H1 (cell line): Measurements from ENCODE around the gene ASB3. TPM values are rescaled to one million over a fixed set of nuclear protein-coding genes. Genes with fewer than 3 reads are reported as not detected.

Experiments
- CTCF ChIA-PET: fragments of 300-600 bp; sonication (Branson Sonifier 250); formaldehyde crosslinking; loops from one replicate; lab custom pipeline; 2021; ENCODE audit not compliant: partially characterized antibody; lab: Charles Lee
- POLR2A ChIA-PET: fragments of 300-600 bp; sonication (Branson Sonifier 250); formaldehyde crosslinking; loops from one replicate; lab custom pipeline; 2021; ENCODE audit warnings: inconsistent platforms; ENCODE audit not compliant: partially characterized antibody; lab: Charles Lee
- DNase-seq, 2 experiments: peaks; one replicate each; pipeline versions ENCODE4 v3.0.0 to v3.0.0-alpha.2; 2010 to 2022; ENCODE audit warnings: low spot score in 2 of 2, low read depth in 1 of 2, mixed read lengths in 1 of 2
- FAIRE-seq: peaks from 2 replicates; lab custom pipeline; 2011; peaks lifted over from hg19 to GRCh38; lab: Jason Lieb, UNC
- H2AFZ ChIP-seq: 2 replicates; pipeline ENCODE4 v1.8.1; 2012; ENCODE audit warnings: low read length, inconsistent platforms
- H2AK5ac ChIP-seq: 2 replicates; pipeline ENCODE4 v1.6.1; 2013; ENCODE audit warnings: low read depth, low read length
- H2BK120ac ChIP-seq: replicated peaks from 2 replicates; pipeline ENCODE3; 2013; ENCODE audit warnings: low read depth, low read length, inconsistent platforms
- H2BK12ac ChIP-seq: 2 replicates; pipeline ENCODE4 v1.6.1; 2013; ENCODE audit warnings: low read depth, low read length
- H2BK15ac ChIP-seq: 2 replicates; pipeline ENCODE4 v1.6.1; 2013; ENCODE audit warnings: low read length
- H2BK20ac ChIP-seq: 2 replicates; pipeline ENCODE4 v1.6.1; 2013; ENCODE audit warnings: low read length
- H2BK5ac ChIP-seq: 2 replicates; pipeline ENCODE4 v1.6.1; 2013; ENCODE audit warnings: low read depth, low read length
- H3K14ac ChIP-seq: 2 replicates; pipeline ENCODE4 v1.6.1; 2013; ENCODE audit warnings: inconsistent platforms; ENCODE audit not compliant: insufficient read length
- H3K18ac ChIP-seq: 2 replicates; pipeline ENCODE4 v1.6.1; 2013; ENCODE audit warnings: low read length; ENCODE audit errors: extremely low read depth
- H3K23ac ChIP-seq: 2 replicates; pipeline ENCODE4 v1.6.1; 2013; ENCODE audit warnings: inconsistent platforms; ENCODE audit not compliant: insufficient read length
- H3K23me2 ChIP-seq: 2 replicates; pipeline ENCODE4 v1.6.1; 2013; ENCODE audit warnings: low read depth, low read length
- H3K27ac ChIP-seq: 2 replicates; pipeline ENCODE4 v1.6.1; 2011; ENCODE audit warnings: low read depth, low read length, inconsistent platforms
- H3K27me3 ChIP-seq, 4 experiments: replicated peaks in 1 of 4; 1 replicate in 1 of 4; 2 replicates in 3 of 4; pipeline versions ENCODE4 v1.6.1 to v1.8.1; 2011 to 2013; ENCODE audit warnings: low read length in 3 of 4, mild to moderate bottlenecking in 3 of 4, inconsistent platforms in 2 of 4, mixed read lengths in 2 of 4, moderate library complexity in 1 of 4; ENCODE audit not compliant: control insufficient read depth in 3 of 4, insufficient read depth in 3 of 4; ENCODE audit errors: extremely low read depth in 1 of 4
- H3K36me3 ChIP-seq, 4 experiments: 2 replicates each; pipeline versions ENCODE4 v1.6.1 to v1.8.1; 2011 to 2013; ENCODE audit warnings: mild to moderate bottlenecking in 4 of 4, low read length in 3 of 4, moderate library complexity in 2 of 4, control low read depth in 1 of 4, inconsistent platforms in 1 of 4; ENCODE audit not compliant: insufficient read depth in 4 of 4, control insufficient read depth in 2 of 4
- H3K4ac ChIP-seq: replicated peaks from 2 replicates; pipeline ENCODE3; 2013; ENCODE audit warnings: low read length, low read depth, mixed read lengths, inconsistent platforms; ENCODE audit not compliant: insufficient read length
- H3K4me1 ChIP-seq, 4 experiments: replicated peaks in 1 of 4; 1 replicate in 1 of 4; 2 replicates in 3 of 4; pipeline versions ENCODE4 v1.6.1 to v1.8.1; 2011 to 2013; ENCODE audit warnings: low read length in 3 of 4, inconsistent platforms in 2 of 4, mixed read lengths in 1 of 4; ENCODE audit not compliant: insufficient read depth in 4 of 4, control insufficient read depth in 3 of 4
- H3K4me2 ChIP-seq, 2 experiments: 2 replicates each; pipeline versions ENCODE4 v1.6.1 to v1.8.1; 2011 to 2013; ENCODE audit warnings: low read depth in 2 of 2, low read length in 2 of 2, control low read depth in 1 of 2, inconsistent platforms in 1 of 2, mild to moderate bottlenecking in 1 of 2; ENCODE audit not compliant: insufficient read depth in 1 of 2
- H3K4me3 ChIP-seq, 4 experiments: fragments of 200-600, 300-600 bp in 1 of 4; sonication (generic), shearing (Covaris generic), sonication (Bioruptor Twin) in 1 of 4; 2 replicates each; pipeline versions ENCODE4 v1.5.1 to v1.8.1; 2011 to 2016; ENCODE audit warnings: low read length in 4 of 4, low read depth in 3 of 4, control low read depth in 2 of 4, inconsistent platforms in 2 of 4, mild to moderate bottlenecking in 2 of 4, mixed read lengths in 1 of 4, moderate library complexity in 1 of 4; ENCODE audit not compliant: insufficient read depth in 2 of 4; ENCODE audit errors: extremely low read depth in 1 of 4
- H3K56ac ChIP-seq: replicated peaks from 2 replicates; pipeline ENCODE3; 2013; ENCODE audit warnings: low read depth, mild to moderate bottlenecking, mixed read lengths, low read length, inconsistent platforms; ENCODE audit not compliant: insufficient read length
- H3K79me1 ChIP-seq: 2 replicates; pipeline ENCODE4 v1.6.1; 2013; ENCODE audit warnings: low read depth, low read length, control low read depth
- H3K79me2 ChIP-seq, 2 experiments: 2 replicates each; pipeline versions ENCODE4 v1.6.1 to v1.8.1; 2012 to 2013; ENCODE audit warnings: low read length in 2 of 2, mild to moderate bottlenecking in 2 of 2, inconsistent platforms in 1 of 2; ENCODE audit not compliant: insufficient read depth in 2 of 2, control insufficient read depth in 1 of 2
- H3K9ac ChIP-seq, 4 experiments: replicated peaks in 1 of 4; 1 replicate in 1 of 4; 2 replicates in 3 of 4; pipeline versions ENCODE4 v1.6.1 to v1.8.1; 2011 to 2013; ENCODE audit warnings: low read depth in 3 of 4, low read length in 3 of 4, control low read depth in 2 of 4, mild to moderate bottlenecking in 2 of 4, moderate library complexity in 2 of 4, inconsistent platforms in 1 of 4; ENCODE audit errors: extremely low read depth in 1 of 4
- H3K9me3 ChIP-seq, 2 experiments: 2 replicates each; pipeline versions ENCODE4 v1.6.1 to v1.8.1; 2012 to 2013; ENCODE audit warnings: mild to moderate bottlenecking in 2 of 2, moderate library complexity in 2 of 2, control low read depth in 1 of 2, inconsistent platforms in 1 of 2, low read depth in 1 of 2, low read length in 1 of 2, mixed read lengths in 1 of 2; ENCODE audit not compliant: insufficient read depth in 2 of 2
- H4K20me1 ChIP-seq, 2 experiments: replicated peaks in 1 of 2; 2 replicates each; pipeline versions ENCODE3 to v1.8.1; 2011 to 2013; ENCODE audit warnings: inconsistent platforms in 2 of 2, low read length in 2 of 2, mild to moderate bottlenecking in 1 of 2; ENCODE audit not compliant: insufficient read depth in 2 of 2, control insufficient read depth in 1 of 2
- H4K5ac ChIP-seq: 2 replicates; pipeline ENCODE4 v1.6.1; 2013; ENCODE audit warnings: low read length, low read depth, mixed read lengths, inconsistent platforms; ENCODE audit not compliant: insufficient read length
- H4K8ac ChIP-seq: 2 replicates; pipeline ENCODE4 v1.8.0; 2013; ENCODE audit warnings: mild to moderate bottlenecking, moderate library complexity, low read length, inconsistent platforms; ENCODE audit not compliant: insufficient read depth; ENCODE audit errors: extremely low read depth
- H4K91ac ChIP-seq: replicated peaks from 2 replicates; pipeline ENCODE3; 2013; ENCODE audit warnings: low read length, mixed read lengths, inconsistent platforms; ENCODE audit not compliant: insufficient read length
- CBX8 ChIP-seq: fragments of 300-800, 300-1000 bp; sonication (generic); IDR thresholded peaks from 2 replicates; pipeline ENCODE4 v1.7.1; 2016; ENCODE audit warnings: low read depth, low read length, borderline replicate concordance
- CHD1 ChIP-seq: IDR thresholded peaks from 2 replicates; pipeline ENCODE4 v1.6.1; 2012; ENCODE audit warnings: low read depth, low read length, improper control_type of control experiment
- CREB1 ChIP-seq: IDR thresholded peaks from 2 replicates; pipeline ENCODE4 v1.6.1; 2012; ENCODE audit warnings: inconsistent platforms
- EZH2 ChIP-seq: fragments of 200-600 bp; sonication (generic); IDR thresholded peaks from 2 replicates; pipeline ENCODE4 v1.7.1; 2012; ENCODE audit warnings: low read depth, mild to moderate bottlenecking, moderate library complexity, low read length, inconsistent platforms; ENCODE audit not compliant: severe bottlenecking
- GABPA ChIP-seq: IDR thresholded peaks from 2 replicates; pipeline ENCODE4 v1.6.1; 2011; ENCODE audit warnings: mild to moderate bottlenecking, low read length, moderate library complexity, borderline replicate concordance; ENCODE audit not compliant: insufficient read depth
- KDM1A ChIP-seq: fragments of 200-600, 300-600 bp; sonication (generic); IDR thresholded peaks from 2 replicates; pipeline ENCODE4 v1.7.1; 2016; ENCODE audit warnings: mild to moderate bottlenecking, low read length, borderline replicate concordance
- POU5F1 ChIP-seq: IDR thresholded peaks from 2 replicates; pipeline ENCODE4 v1.6.1; 2011; ENCODE audit warnings: low read depth, mild to moderate bottlenecking, low read length, moderate library complexity
- RBBP5 ChIP-seq: IDR thresholded peaks from 2 replicates; pipeline ENCODE4 v1.7.1; 2012; ENCODE audit warnings: low read depth, mild to moderate bottlenecking, inconsistent platforms, low read length, moderate library complexity, borderline replicate concordance
- RXRA ChIP-seq: IDR thresholded peaks from 2 replicates; pipeline ENCODE4 v1.6.1; 2011; ENCODE audit warnings: low read depth, mild to moderate bottlenecking, low read length, moderate library complexity; ENCODE audit not compliant: insufficient read depth
- SRF ChIP-seq: IDR thresholded peaks from 2 replicates; pipeline ENCODE4 v1.6.1; 2011; ENCODE audit warnings: mild to moderate bottlenecking, low read depth, low read length, moderate library complexity
- TCF12 ChIP-seq: IDR thresholded peaks from 2 replicates; pipeline ENCODE4 v1.6.1; 2011; ENCODE audit warnings: low read depth, mild to moderate bottlenecking, low read length
- ZNF274 ChIP-seq: IDR thresholded peaks from 2 replicates; pipeline ENCODE4 v1.7.0; 2012; ENCODE audit warnings: low read length, borderline replicate concordance; ENCODE audit errors: extremely low read depth
- WGBS, 2 experiments: shearing (Covaris generic) in 1 of 2; methylation state at CpG; one replicate each; pipeline versions ENCODE4 v1.1.6 to v1.1.7; 2013 to 2015; ENCODE audit warnings: low lambda C conversion rate in 2 of 2, mixed read lengths in 2 of 2, inconsistent platforms in 1 of 2, low coverage in 1 of 2, missing lambda C conversion rate in 1 of 2; ENCODE audit not compliant: insufficient replicate concordance in 2 of 2, insufficient coverage in 1 of 2, insufficient read length in 1 of 2; ENCODE audit errors: extremely low coverage in 1 of 2, missing lambda C conversion rate in 1 of 2; 5-methylcytosine and 5-hydroxymethylcytosine counted together
- polyA plus RNA-seq, 7 experiments: library from polyadenylated mRNA; depleted of rRNA in 3 of 7; stranded (reverse) in 5 of 7; unstranded in 2 of 7; fragments of >200 nt in 5 of 7; fragments of 200-250 nt in 2 of 7; gene quantifications; 1 replicate in 5 of 7; 2 replicates in 1 of 7; 4 replicates in 1 of 7; pipeline versions ENCODE4 v1.2.1 to v1.2.3, GENCODE V29; 2011 to 2013; ENCODE audit warnings: missing spikeins in 2 of 7, mixed read lengths in 2 of 7
- total RNA-seq: library from RNA; stranded (reverse); fragmentation: NEBNext Ultra II Directional; extraction: Animal tissue kit (Norgen Biotek cat#: 25700); gene quantifications from 2 replicates; pipeline ENCODE4 v1.2.1, GENCODE V29; 2021

The ASB3 gene
- total and polyA plus RNA-seq, 2 of the 8 experiments (the other 6 are each of a cell fraction or from before 2014, with no cell fraction given) = 22.6 to 25.4 TPM

DNA sequence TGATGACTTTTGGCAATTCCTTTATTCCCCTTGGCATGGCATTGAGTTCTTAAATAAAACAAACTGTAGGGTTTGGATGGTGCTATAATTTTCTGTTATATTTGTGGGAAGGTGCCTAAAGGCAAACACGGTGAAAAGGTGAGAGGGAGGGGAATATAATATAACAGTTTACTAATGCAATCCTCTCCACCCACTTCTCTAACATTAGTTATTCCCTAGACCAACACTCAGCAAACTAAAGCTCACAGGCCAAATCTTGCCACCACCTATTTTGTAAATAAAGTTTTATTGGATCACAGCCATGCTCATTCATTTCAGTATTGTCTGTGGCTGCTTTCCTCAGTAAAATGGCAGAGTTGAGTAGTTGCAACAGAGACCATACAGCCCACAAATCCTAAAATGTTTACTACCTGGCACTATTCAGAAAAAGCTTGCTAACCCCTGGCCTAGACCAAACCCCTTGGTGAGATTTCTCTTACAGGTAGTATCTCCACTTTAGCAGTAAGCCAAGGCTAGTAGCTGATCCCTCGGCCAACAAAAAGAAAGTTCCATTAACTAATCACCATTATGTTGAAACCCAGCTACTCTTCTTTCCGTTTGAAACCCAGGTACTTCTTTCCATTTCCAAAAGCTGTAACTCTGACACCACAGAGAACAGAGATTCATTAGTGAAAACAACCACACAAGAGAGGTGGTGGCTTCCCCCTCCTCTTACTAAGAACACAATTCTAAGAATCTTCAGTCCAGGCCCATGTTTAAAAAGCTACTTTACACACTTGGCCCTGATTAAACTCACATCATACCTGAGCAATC, 155.2 kb downstream of the ASB3 start:
- Histone ChIP-seq H3K4me1 (peaks cover 0 to 2% (median 0%) of the 10 kb centered on the region in 4 experiments; a peak in 1 of 7 replicates), H2BK120ac (no peak overlapping the region), H3K4me2 (no peak overlapping the region), H2BK5ac (no peak overlapping the region), H3K36me3 (no peaks in the 10 kb centered on the region), H3K9me3 (no peaks in the 10 kb centered on the region), H4K20me1 (no peaks in the 10 kb centered on the region), H2AFZ (0 out of 2 replicates have a peak overlapping the region, but pooled peaks have one; percentile 65), H4K91ac (no peak overlapping the region), H3K18ac (no peak overlapping the region), H3K27me3 (no peaks in the 10 kb centered on the region), H4K5ac (no peak overlapping the region), H3K27ac (no peak overlapping the region), H3K14ac (no peak overlapping the region), H3K4ac (no peak overlapping the region), H2AK5ac (no peak overlapping the region), H3K4me3 (no peak overlapping the region), H2BK12ac (no peak overlapping the region), H2BK15ac (no peak overlapping the region), H2BK20ac (no peak overlapping the region), H3K79me2 (no peaks in the 10 kb centered on the region), H4K8ac (no peak overlapping the region), H3K23ac (no peak overlapping the region), H3K56ac (no peak overlapping the region), H3K23me2 (no peaks in the 10 kb centered on the region), H3K9ac (no peak overlapping the region), H3K79me1 (no peaks in the 10 kb centered on the region)
- ChIA-PET CTCF (interaction anchor here (1.1 kb wide), 1 partner anchor 40 kb away, joined by 3 read pairs; no protein-coding TSS in a partner anchor), POLR2A (no interaction called here)
- no peak for FAIRE-seq
- 92% methylated on average over 3 of the region's 3 CpGs; no CpG with 5 or more reads in 1 of the 2 experiments for WGBS, 2 experiments
- DNase-seq = no peak
- TF ChIP-seq KDM1A (no peak), CREB1 (no peak), POU5F1 (no peak), RXRA (no peak), SRF (no peak), RBBP5 (no peak), CHD1 (no peak), TCF12 (no peak), GABPA (no peak), EZH2 (no peak), ZNF274 (no peak), CBX8 (no peak)
